PC-3 (cell line): Measurements from ENCODE around the gene JPH3. TPM values are rescaled to one million over a fixed set of nuclear protein-coding genes. Genes with fewer than 3 reads are reported as not detected.

Experiments
- ATAC-seq: fragments of 200-7000 bp; cut with Tn5 transposase; 2 replicates; pipeline ENCODE4 v1.9.1; 2020; ENCODE audit warnings: mild to moderate bottlenecking, moderate library complexity
- BruUV-seq: library from RNA; stranded (reverse); fragments of 400-500 nt; replicated peaks from 2 replicates; lab custom pipeline; 2021; lab: Mats Ljungman, UMichigan
- CTCF ChIA-PET: fragments of 300-600 bp; sonication (Branson Sonifier 250); formaldehyde crosslinking; loops from one replicate; lab custom pipeline; 2022; ENCODE audit warnings: antibody characterized with exemption; lab: Charles Lee
- POLR2A ChIA-PET: fragments of 300-600 bp; sonication (Branson Sonifier 250); formaldehyde crosslinking; loops from one replicate; lab custom pipeline; 2022; ENCODE audit warnings: antibody characterized with exemption; ENCODE audit not compliant: unreplicated experiment; lab: Charles Lee
- DNase-seq: peaks from one replicate; pipeline ENCODE4 v3.0.0-alpha.2; 2015
- H2AFZ ChIP-seq: fragments of 300-600 bp; sonication (generic); 2 replicates; pipeline ENCODE4 v1.6.0; 2016; ENCODE audit warnings: antibody characterized with exemption, low read length
- H3F3A ChIP-seq: fragments of 300-600 bp; sonication (generic); one replicate; pipeline ENCODE4 v1.6.0; 2017; ENCODE audit warnings: antibody characterized with exemption, low read length, control low read depth, mild to moderate bottlenecking; ENCODE audit not compliant: unreplicated experiment
- H3K27ac ChIP-seq: fragments of 300-600 bp; sonication (generic); 2 replicates; pipeline ENCODE4 v1.5.1; 2016; ENCODE audit warnings: mild to moderate bottlenecking, low read length
- H3K27me3 ChIP-seq: fragments of 300-600 bp; sonication (generic); 2 replicates; pipeline ENCODE4 v1.6.1; 2016; ENCODE audit warnings: low read length, mixed read lengths
- H3K36me3 ChIP-seq: fragments of 300-600 bp; sonication (generic); 2 replicates; pipeline ENCODE4 v1.6.1; 2016; ENCODE audit warnings: low read depth, mixed run types, low read length, mixed read lengths
- H3K4me1 ChIP-seq: fragments of 300-600 bp; sonication (generic); 2 replicates; pipeline ENCODE4 v1.5.1; 2016; ENCODE audit warnings: low read length; ENCODE audit not compliant: insufficient read depth
- H3K4me2 ChIP-seq: fragments of 300-600 bp; sonication (generic); 2 replicates; pipeline ENCODE4 v1.6.0; 2016; ENCODE audit warnings: low read length
- H3K4me3 ChIP-seq: fragments of 300-600 bp; sonication (generic); 2 replicates; pipeline ENCODE4 v1.5.1; 2016; ENCODE audit warnings: mild to moderate bottlenecking, low read length, mixed read lengths
- H3K79me2 ChIP-seq: fragments of 300-600 bp; sonication (generic); 2 replicates; pipeline ENCODE4 v1.6.1; 2017; ENCODE audit warnings: low read length, mixed read lengths
- H3K9ac ChIP-seq: fragments of 300-600 bp; sonication (generic); 2 replicates; pipeline ENCODE4 v1.6.0; 2016; ENCODE audit warnings: mild to moderate bottlenecking, low read length
- H3K9me2 ChIP-seq: fragments of 300-600 bp; sonication (generic); replicated peaks from 2 replicates; pipeline ENCODE4 v1.6.1; 2016; ENCODE audit warnings: mixed run types, low read length, mixed read lengths
- H3K9me3 ChIP-seq: fragments of 300-600 bp; sonication (generic); 2 replicates; pipeline ENCODE4 v1.6.1; 2016; ENCODE audit warnings: low read length, mixed read lengths
- H4K20me1 ChIP-seq: fragments of 300-600 bp; sonication (generic); 2 replicates; pipeline ENCODE4 v1.6.1; 2016; ENCODE audit warnings: low read length, mixed read lengths
- EZH2 ChIP-seq: fragments of 300-600 bp; sonication (generic); IDR thresholded peaks from one replicate; pipeline ENCODE4 v1.6.1; 2017; ENCODE audit warnings: antibody characterized with exemption, mild to moderate bottlenecking, low read length; ENCODE audit not compliant: unreplicated experiment
- EZH2phosphoT487 ChIP-seq: fragments of 300-600 bp; sonication (generic); IDR thresholded peaks from 2 replicates; pipeline ENCODE4 v1.6.1; 2018; ENCODE audit warnings: mild to moderate bottlenecking, antibody characterized with exemption, low read length, borderline replicate concordance
- intact Hi-C: fragments of 100-400 bp; cut with micrococcal nuclease; formaldehyde crosslinking; loops from 2 replicates; pipeline ENCODE4 v1.9.0; 2023
- total RNA-seq: library from RNA; depleted of rRNA; stranded (reverse); fragments of >200 nt; gene quantifications from 2 replicates; pipeline ENCODE4 v1.2.3, GENCODE V29; 2014
- TF ChIP-seq, protein P1 (sequence below): fragments of 300-600 bp; sonication (generic); conservative IDR thresholded peaks from 2 replicates; pipeline ENCODE4 v1.5.1; 2017; ENCODE audit warnings: antibody characterized with exemption, low read depth, mild to moderate bottlenecking, low read length

Gene JPH3
- total RNA-seq, 1 experiment from 2014 or later = not detected

DNA sequence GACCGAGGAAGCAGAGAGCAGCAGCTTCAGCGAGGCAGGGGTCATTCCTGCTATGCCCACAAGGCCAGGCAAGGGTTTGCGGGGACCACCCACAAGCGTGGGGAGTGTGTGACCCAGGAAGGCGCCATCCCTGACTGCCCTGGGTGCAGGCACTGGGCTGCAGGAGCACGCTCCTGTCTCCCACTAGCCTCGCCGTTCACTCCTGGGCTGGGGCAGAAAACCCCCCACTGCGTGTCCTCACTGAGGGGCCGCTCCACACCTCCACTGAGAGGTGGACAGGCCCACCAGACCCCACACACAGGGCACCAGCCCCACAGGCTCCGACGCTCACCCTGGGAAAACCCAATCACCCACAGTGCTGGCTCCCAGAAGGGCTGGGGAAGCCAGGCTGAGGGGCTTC lies 107.4 kb downstream of the JPH3 start:
- H3K9me3 ChIP-seq = no peaks in the 10 kb centered on the region
- BruUV-seq = no TSS peak
- H3K27me3 ChIP-seq = no peaks in the 10 kb centered on the region
- DNase-seq (no peak), ATAC-seq (no peak)
- no peak for TF ChIP-seq EZH2
- TF ChIP-seq, protein P1, sequence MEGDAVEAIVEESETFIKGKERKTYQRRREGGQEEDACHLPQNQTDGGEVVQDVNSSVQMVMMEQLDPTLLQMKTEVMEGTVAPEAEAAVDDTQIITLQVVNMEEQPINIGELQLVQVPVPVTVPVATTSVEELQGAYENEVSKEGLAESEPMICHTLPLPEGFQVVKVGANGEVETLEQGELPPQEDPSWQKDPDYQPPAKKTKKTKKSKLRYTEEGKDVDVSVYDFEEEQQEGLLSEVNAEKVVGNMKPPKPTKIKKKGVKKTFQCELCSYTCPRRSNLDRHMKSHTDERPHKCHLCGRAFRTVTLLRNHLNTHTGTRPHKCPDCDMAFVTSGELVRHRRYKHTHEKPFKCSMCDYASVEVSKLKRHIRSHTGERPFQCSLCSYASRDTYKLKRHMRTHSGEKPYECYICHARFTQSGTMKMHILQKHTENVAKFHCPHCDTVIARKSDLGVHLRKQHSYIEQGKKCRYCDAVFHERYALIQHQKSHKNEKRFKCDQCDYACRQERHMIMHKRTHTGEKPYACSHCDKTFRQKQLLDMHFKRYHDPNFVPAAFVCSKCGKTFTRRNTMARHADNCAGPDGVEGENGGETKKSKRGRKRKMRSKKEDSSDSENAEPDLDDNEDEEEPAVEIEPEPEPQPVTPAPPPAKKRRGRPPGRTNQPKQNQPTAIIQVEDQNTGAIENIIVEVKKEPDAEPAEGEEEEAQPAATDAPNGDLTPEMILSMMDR = no peak
- TF ChIP-seq EZH2phosphoT487 = no peak
- no peaks in the 10 kb centered on the region for H4K20me1 ChIP-seq
- H3K4me1 ChIP-seq = no peaks in the 10 kb centered on the region
- no peak overlapping the region for H3K4me2 ChIP-seq
- ChIA-PET CTCF (no interaction called here), POLR2A (no interaction called here)
- no peaks in the 10 kb centered on the region for H3K79me2 ChIP-seq
- H3F3A ChIP-seq = no peaks in the 10 kb centered on the region
- no peaks in the 10 kb centered on the region; the same call in 1 of the 2 replicates for H3K36me3 ChIP-seq
- H3K9me2 ChIP-seq = no peaks in the 10 kb centered on the region
- H2AFZ ChIP-seq = no peak overlapping the region
- intact Hi-C loops = no loop called here
- no peak overlapping the region for H3K9ac ChIP-seq
- no peak overlapping the region for H3K4me3 ChIP-seq
- H3K27ac ChIP-seq = no peak overlapping the region

DNA sequence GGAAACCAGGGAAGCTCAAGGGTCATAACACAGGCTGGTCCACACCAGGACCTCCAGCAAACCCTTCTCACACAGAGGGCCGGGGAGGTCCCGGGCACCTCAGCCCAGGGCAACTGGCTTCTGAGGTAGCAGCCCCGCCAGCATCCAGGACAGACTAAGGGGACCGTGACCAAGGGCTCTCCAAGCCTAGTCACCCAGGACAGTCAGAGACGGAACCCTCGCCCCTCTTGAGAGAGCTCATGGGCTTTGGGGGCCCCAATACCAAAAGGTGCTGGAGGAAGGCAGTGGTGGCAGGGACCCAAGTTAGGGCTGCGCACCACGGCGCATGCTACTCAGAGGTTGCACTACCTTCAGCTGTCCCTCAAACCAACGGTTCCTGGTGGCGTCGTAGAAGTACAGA lies 108.6 kb downstream of the JPH3 start:
- Histone ChIP-seq H4K20me1 (no peaks in the 10 kb centered on the region), H3K4me3 (no peak overlapping the region), H3K27me3 (no peaks in the 10 kb centered on the region), H3K4me1 (no peaks in the 10 kb centered on the region), H3K79me2 (no peaks in the 10 kb centered on the region), H3K4me2 (no peak overlapping the region), H3K27ac (no peak overlapping the region), H2AFZ (no peak overlapping the region), H3K9me3 (no peaks in the 10 kb centered on the region), H3K9me2 (no peaks in the 10 kb centered on the region), H3F3A (no peaks in the 10 kb centered on the region), H3K36me3 (no peaks in the 10 kb centered on the region; the same call in 1 of the 2 replicates), H3K9ac (no peak overlapping the region)
- DNase-seq (no peak), ATAC-seq (no peak)
- no TSS peak for BruUV-seq
- intact Hi-C loops = no loop called here
- POLR2A ChIA-PET = no interaction called here
- CTCF ChIA-PET = no interaction called here
- TF ChIP-seq, protein P1 = no peak
- TF ChIP-seq EZH2 = no peak

DNA sequence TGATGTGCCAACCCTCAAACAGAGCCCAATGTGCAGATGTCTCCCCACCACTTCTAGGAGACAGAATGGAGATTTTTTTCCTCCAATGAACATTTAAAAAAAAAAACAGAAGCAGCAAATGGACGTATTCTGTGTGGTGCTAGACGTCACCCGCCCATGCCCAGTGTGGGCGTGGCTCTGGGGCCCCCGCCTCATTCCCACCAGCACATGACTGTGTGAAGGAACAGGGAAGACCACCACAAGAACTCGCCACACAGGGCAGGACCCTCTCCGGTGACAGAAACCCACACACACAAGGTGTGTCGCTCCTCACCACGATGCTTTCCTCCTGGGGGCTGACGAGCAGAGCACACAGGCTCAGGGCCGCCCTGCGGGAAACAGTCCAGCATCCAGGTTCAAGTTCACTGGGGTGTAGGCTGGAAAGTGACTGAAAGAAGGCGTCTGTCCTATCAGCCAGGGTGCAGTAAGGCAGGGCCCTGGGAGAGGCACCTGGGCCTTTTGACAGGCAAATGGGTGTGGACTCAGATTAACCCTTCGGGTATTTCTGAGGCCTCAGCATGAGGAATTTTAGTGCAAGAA lies 110.0 kb downstream of the JPH3 start:
- intact Hi-C loops = no loop called here
- Histone ChIP-seq H2AFZ (no peak overlapping the region), H3F3A (no peaks in the 10 kb centered on the region), H3K9me3 (no peaks in the 10 kb centered on the region), H3K27ac (no peak overlapping the region), H4K20me1 (no peaks in the 10 kb centered on the region), H3K9me2 (no peaks in the 10 kb centered on the region), H3K9ac (no peak overlapping the region), H3K79me2 (no peaks in the 10 kb centered on the region), H3K36me3 (no peaks in the 10 kb centered on the region; the same call in 1 of the 2 replicates), H3K27me3 (no peaks in the 10 kb centered on the region), H3K4me2 (no peak overlapping the region), H3K4me1 (no peaks in the 10 kb centered on the region), H3K4me3 (no peak overlapping the region)
- TF ChIP-seq EZH2phosphoT487 (no peak), EZH2 (no peak)
- TF ChIP-seq, protein P1 = no peak
- ChIA-PET POLR2A (no interaction called here), CTCF (no interaction called here)
- ATAC-seq (no peak), DNase-seq (no peak)
- no TSS peak for BruUV-seq
